CD14-positive monocyte (primary cell): Measurements from ENCODE around the gene NKAIN2. TPM values are rescaled to one million over a fixed set of nuclear protein-coding genes. Genes with fewer than 3 reads are reported as not detected.

ENCODE experiments used
- DNase-seq, 3 donors: peaks; one replicate each; pipeline ENCODE4 v3.0.0-alpha.2; 2011 to 2022
- H2AFZ ChIP-seq: 2 replicates; pipeline ENCODE4 v1.6.0; 2012; ENCODE audit warnings: mild to moderate bottlenecking, low read depth, low read length, inconsistent platforms; ENCODE audit not compliant: insufficient read depth, poor library complexity, severe bottlenecking
- H3K27ac ChIP-seq, 2 donors: 1 replicate in 1 of 2; 2 replicates in 1 of 2; pipeline ENCODE4 v1.5.1; 2012 to 2013; ENCODE audit warnings: low read length in 2 of 2, control low read depth in 1 of 2, inconsistent platforms in 1 of 2, low read depth in 1 of 2, mild to moderate bottlenecking in 1 of 2
- H3K27me3 ChIP-seq, 2 donors: one replicate each; pipeline versions ENCODE4 v1.6.0 to v1.6.1; 2011 to 2013; ENCODE audit warnings: low read length in 2 of 2; ENCODE audit not compliant: control insufficient read depth in 2 of 2, insufficient read depth in 2 of 2
- H3K36me3 ChIP-seq, 2 donors: replicated peaks in 1 of 2; 1 replicate in 1 of 2; 2 replicates in 1 of 2; pipeline versions ENCODE4 v1.5.1 to v1.6.1; 2012 to 2013; ENCODE audit warnings: low read length in 2 of 2, control low read depth in 1 of 2, inconsistent platforms in 1 of 2, mild to moderate bottlenecking in 1 of 2; ENCODE audit not compliant: insufficient read depth in 2 of 2, control insufficient read depth in 1 of 2
- H3K4me1 ChIP-seq, 2 donors: 1 replicate in 1 of 2; 2 replicates in 1 of 2; pipeline versions ENCODE4 v1.5.1 to v1.6.1; 2012 to 2013; ENCODE audit warnings: low read length in 2 of 2, control low read depth in 1 of 2, inconsistent platforms in 1 of 2, mild to moderate bottlenecking in 1 of 2, moderate library complexity in 1 of 2; ENCODE audit not compliant: insufficient read depth in 2 of 2, control insufficient read depth in 1 of 2
- H3K4me2 ChIP-seq: replicated peaks from 2 replicates; pipeline ENCODE3; 2012; ENCODE audit warnings: low read length, moderate library complexity, mild to moderate bottlenecking; ENCODE audit not compliant: poor library complexity, severe bottlenecking; ENCODE audit errors: extremely low read depth
- H3K4me3 ChIP-seq, 3 experiments: fragments of 200-600 bp in 1 of 3; sonication (generic) in 1 of 3; replicated peaks in 1 of 3; 1 replicate in 2 of 3; 2 replicates in 1 of 3; pipeline ENCODE4 v1.5.1; 2011 to 2013; ENCODE audit warnings: low read length in 3 of 3, mild to moderate bottlenecking in 3 of 3, control low read depth in 2 of 3, low read depth in 2 of 3, inconsistent platforms in 1 of 3, moderate library complexity in 1 of 3
- H3K79me2 ChIP-seq: 2 replicates; pipeline ENCODE4 v1.6.0; 2012; ENCODE audit warnings: mild to moderate bottlenecking, control low read depth, inconsistent platforms, low read length, moderate library complexity; ENCODE audit not compliant: insufficient read depth
- H3K9ac ChIP-seq: 2 replicates; pipeline ENCODE4 v1.6.0; 2017; ENCODE audit warnings: low read length, mild to moderate bottlenecking; ENCODE audit not compliant: insufficient read depth, poor library complexity, severe bottlenecking
- H3K9me3 ChIP-seq, 2 donors: replicated peaks in 1 of 2; 1 replicate in 1 of 2; 2 replicates in 1 of 2; pipeline versions ENCODE4 v1.5.1 to v1.6.1; 2012 to 2013; ENCODE audit warnings: low read length in 2 of 2, control low read depth in 1 of 2; ENCODE audit not compliant: control insufficient read depth in 1 of 2, insufficient read depth in 1 of 2
- H4K20me1 ChIP-seq: 2 replicates; pipeline ENCODE4 v1.6.0; 2012; ENCODE audit warnings: mild to moderate bottlenecking, low read length, control low read depth, moderate library complexity; ENCODE audit not compliant: insufficient read depth
- H3K27ac Mint-ChIP-seq, 7 donors: one replicate each; pipeline ENCODE4 v1.8.0; 2020; ENCODE audit warnings: mild to moderate bottlenecking in 7 of 7, mixed read lengths in 7 of 7, moderate library complexity in 6 of 7, inconsistent platforms in 2 of 7
- H3K27me3 Mint-ChIP-seq, 3 donors: one replicate each; pipeline ENCODE4 v1.8.0; 2021 to 2022; ENCODE audit warnings: low read depth in 3 of 3, mild to moderate bottlenecking in 3 of 3, mixed read lengths in 3 of 3, moderate library complexity in 3 of 3, inconsistent platforms in 1 of 3
- H3K36me3 Mint-ChIP-seq, 2 donors: one replicate each; pipeline ENCODE4 v1.8.0; 2020; ENCODE audit warnings: mixed read lengths in 2 of 2, inconsistent platforms in 1 of 2, mild to moderate bottlenecking in 1 of 2
- H3K4me1 Mint-ChIP-seq: one replicate; pipeline ENCODE4 v1.8.0; 2020; ENCODE audit warnings: mild to moderate bottlenecking, mixed read lengths
- H3K4me3 Mint-ChIP-seq, 2 donors: one replicate each; pipeline ENCODE4 v1.8.0; 2020; ENCODE audit warnings: mild to moderate bottlenecking in 2 of 2, mixed read lengths in 2 of 2, moderate library complexity in 1 of 2
- H3K9me3 Mint-ChIP-seq, 7 donors: one replicate each; pipeline ENCODE4 v1.8.0; 2020 to 2022; ENCODE audit warnings: mixed read lengths in 7 of 7, mild to moderate bottlenecking in 6 of 7, moderate library complexity in 6 of 7, inconsistent platforms in 2 of 7
- WGBS: methylation state at CpG from one replicate; pipeline ENCODE4 v1.1.5; 2013; ENCODE audit warnings: missing lambda C conversion rate; ENCODE audit not compliant: insufficient coverage; 5-methylcytosine and 5-hydroxymethylcytosine counted together
- intact Hi-C, 2 donors: fragments of 100-400 bp; cut with micrococcal nuclease; formaldehyde crosslinking; loops; one replicate each; pipeline versions ENCODE4 v1.15.0 to v1.15.1; 2023
- polyA plus RNA-seq, 3 donors: library from polyadenylated mRNA; depleted of rRNA in 1 of 3; unstranded in 2 of 3; stranded (reverse) in 1 of 3; fragments of 300-500 nt in 2 of 3; fragments of >200 nt in 1 of 3; fragmentation: Illumina TruSeq in 2 of 3; gene quantifications; 1 replicate in 2 of 3; 2 replicates in 1 of 3; pipeline ENCODE4 v1.2.3, GENCODE V29; 2012 to 2021
- TF ChIP-seq, protein P1 (sequence below): fragments of 200-600 bp; IDR thresholded peaks from one replicate; pipeline ENCODE4 v1.8.0; 2022; ENCODE audit warnings: antibody characterized with exemption, mild to moderate bottlenecking

Gene NKAIN2
- polyA plus RNA-seq, 3 donors, result not detected

DNA sequence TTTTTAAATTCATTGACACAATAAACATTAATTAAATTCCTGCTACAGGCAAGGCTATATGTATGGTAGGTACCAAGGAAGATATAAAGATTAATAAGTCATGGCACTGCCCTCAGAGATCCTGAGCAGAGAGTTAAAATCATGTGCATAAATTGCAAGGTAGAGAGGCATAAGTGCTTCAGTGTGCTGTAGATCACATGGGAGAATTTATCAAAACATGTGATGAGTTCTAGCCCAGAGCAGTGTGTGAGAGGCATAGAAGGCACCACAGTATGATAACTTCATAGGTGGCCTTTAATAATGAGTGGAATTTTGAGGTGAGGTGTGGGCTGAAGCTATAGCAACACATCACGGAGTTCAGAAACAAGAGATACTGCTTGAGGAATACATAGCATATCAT, 692.7 kb downstream of the NKAIN2 start:
- WGBS, result no CpG with 5 or more reads among the region's 1 CpG
- TF ChIP-seq, protein P1, sequence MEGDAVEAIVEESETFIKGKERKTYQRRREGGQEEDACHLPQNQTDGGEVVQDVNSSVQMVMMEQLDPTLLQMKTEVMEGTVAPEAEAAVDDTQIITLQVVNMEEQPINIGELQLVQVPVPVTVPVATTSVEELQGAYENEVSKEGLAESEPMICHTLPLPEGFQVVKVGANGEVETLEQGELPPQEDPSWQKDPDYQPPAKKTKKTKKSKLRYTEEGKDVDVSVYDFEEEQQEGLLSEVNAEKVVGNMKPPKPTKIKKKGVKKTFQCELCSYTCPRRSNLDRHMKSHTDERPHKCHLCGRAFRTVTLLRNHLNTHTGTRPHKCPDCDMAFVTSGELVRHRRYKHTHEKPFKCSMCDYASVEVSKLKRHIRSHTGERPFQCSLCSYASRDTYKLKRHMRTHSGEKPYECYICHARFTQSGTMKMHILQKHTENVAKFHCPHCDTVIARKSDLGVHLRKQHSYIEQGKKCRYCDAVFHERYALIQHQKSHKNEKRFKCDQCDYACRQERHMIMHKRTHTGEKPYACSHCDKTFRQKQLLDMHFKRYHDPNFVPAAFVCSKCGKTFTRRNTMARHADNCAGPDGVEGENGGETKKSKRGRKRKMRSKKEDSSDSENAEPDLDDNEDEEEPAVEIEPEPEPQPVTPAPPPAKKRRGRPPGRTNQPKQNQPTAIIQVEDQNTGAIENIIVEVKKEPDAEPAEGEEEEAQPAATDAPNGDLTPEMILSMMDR, result no peak
- no peak for DNase-seq

DNA sequence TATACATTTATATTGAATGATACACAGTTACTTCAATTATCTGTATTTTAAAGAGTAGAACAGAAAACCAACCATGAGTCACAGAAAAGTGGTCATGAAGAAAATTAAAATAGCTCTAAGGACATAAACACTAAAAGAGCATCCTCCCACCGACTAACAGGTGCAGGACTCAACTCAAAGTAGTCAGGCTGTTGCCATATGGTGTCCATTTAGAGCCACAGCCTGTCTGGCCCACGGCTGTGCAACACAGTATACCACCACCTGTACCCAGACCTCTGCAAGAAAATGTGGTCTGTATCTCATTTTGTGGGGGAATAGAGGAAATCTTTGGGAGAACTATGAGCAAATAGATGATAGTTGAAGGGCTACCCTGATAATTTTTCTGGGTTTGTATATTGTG, 708.8 kb downstream of the NKAIN2 start:
- WGBS, result no CpG with 5 or more reads among the region's 2 CpGs
- Mint-ChIP-seq H3K27ac (no peak overlapping the region), H3K9me3 (peaks cover 0 to 3% (median 0%) of the 10 kb centered on the region in 7 donors), H3K27me3 (no peaks in the 10 kb centered on the region), H3K36me3 (no peaks in the 10 kb centered on the region), H3K4me1 (no peaks in the 10 kb centered on the region), H3K4me3 (no peak overlapping the region)
- Histone ChIP-seq H3K4me2 (no peak overlapping the region), H3K27ac (no peak overlapping the region), H4K20me1 (no peaks in the 10 kb centered on the region), H3K79me2 (no peaks in the 10 kb centered on the region), H3K27me3 (no peaks in the 10 kb centered on the region), H3K4me1 (no peaks in the 10 kb centered on the region), H3K36me3 (no peaks in the 10 kb centered on the region), H3K4me3 (no peak overlapping the region), H2AFZ (no peak overlapping the region), H3K9ac (no peak overlapping the region), H3K9me3 (no peaks in the 10 kb centered on the region)
- no peak for DNase-seq
- TF ChIP-seq, protein P1, result no peak
- intact Hi-C loops, result no loop called here

More for the DNA sequence above, 692.7 kb downstream of the NKAIN2 start:
- Mint-ChIP-seq H3K36me3 (no peaks in the 10 kb centered on the region), H3K4me3 (no peak overlapping the region), H3K27me3 (no peaks in the 10 kb centered on the region), H3K27ac (no peak overlapping the region), H3K9me3 (peaks cover 0 to 3% (median 0%) of the 10 kb centered on the region in 7 donors), H3K4me1 (no peaks in the 10 kb centered on the region)
- no peak overlapping the region for H3K9ac ChIP-seq
- H2AFZ ChIP-seq, result no peak overlapping the region
- no peaks in the 10 kb centered on the region for H3K36me3 ChIP-seq
- no peak overlapping the region for H3K27ac ChIP-seq
- no peaks in the 10 kb centered on the region for H3K27me3 ChIP-seq
- intact Hi-C loops, result no loop called here
- no peaks in the 10 kb centered on the region for H4K20me1 ChIP-seq
- H3K9me3 ChIP-seq, result no peaks in the 10 kb centered on the region
- no peak overlapping the region for H3K4me2 ChIP-seq
- H3K4me3 ChIP-seq, result no peak overlapping the region
- H3K4me1 ChIP-seq, result no peaks in the 10 kb centered on the region
- H3K79me2 ChIP-seq, result no peaks in the 10 kb centered on the region
